Ectodermal cell (in vitro differentiated cells): ENCODE data around the gene RPL5.

Source experiments
- H3K27ac ChIP-seq: 2 replicates; pipeline ENCODE4 v1.7.0; 2013; ENCODE audit warnings: mild to moderate bottlenecking, low read depth, low read length; ENCODE audit not compliant: insufficient read depth, poor library complexity, severe bottlenecking
- H3K27me3 ChIP-seq: 2 replicates; pipeline ENCODE4 v1.7.0; 2013; ENCODE audit warnings: mild to moderate bottlenecking, low read length; ENCODE audit not compliant: insufficient read depth, control insufficient read depth, poor library complexity, severe bottlenecking
- H3K36me3 ChIP-seq: one replicate; pipeline ENCODE4 v1.7.0; 2013; ENCODE audit warnings: low read length; ENCODE audit not compliant: control insufficient read depth, insufficient read depth
- H3K4me1 ChIP-seq: one replicate; pipeline ENCODE4 v1.7.0; 2013; ENCODE audit warnings: low read length; ENCODE audit not compliant: control insufficient read depth, insufficient read depth
- H3K4me3 ChIP-seq: 2 replicates; pipeline ENCODE4 v1.7.0; 2013; ENCODE audit warnings: low read depth, low read length, control low read depth; ENCODE audit not compliant: insufficient read depth
- H3K9me3 ChIP-seq: 2 replicates; pipeline ENCODE4 v1.7.0; 2013; ENCODE audit warnings: mild to moderate bottlenecking, low read length, moderate library complexity; ENCODE audit not compliant: control insufficient read depth
- WGBS, 2 experiments: methylation state at CpG; one replicate each; pipeline ENCODE4 v1.1.7; 2013; ENCODE audit warnings: missing lambda C conversion rate in 2 of 2; 5-methylcytosine and 5-hydroxymethylcytosine counted together

Gene RPL5

GRCh38 chr1:92876351-92876750 lies 44.5 kb downstream of the RPL5 start:
- H3K9me3 ChIP-seq, result no peaks in the 10 kb centered on the region
- H3K36me3 ChIP-seq, result no peaks in the 10 kb centered on the region
- H3K4me3 ChIP-seq, result no peak overlapping the region
- no peak overlapping the region for H3K27ac ChIP-seq
- H3K27me3 ChIP-seq, result no peaks in the 10 kb centered on the region
- peaks cover 3% of the 10 kb centered on the region for H3K4me1 ChIP-seq
- WGBS, 2 experiments, result 91 to 93% methylated on average over 4 of the region's 4 CpGs

GRCh38 chr1:92877081-92877711 lies 45.4 kb downstream of the RPL5 start:
- H3K27me3 ChIP-seq, result no peaks in the 10 kb centered on the region
- WGBS, 2 experiments, result 78% methylated on average over 4 of the region's 4 CpGs

GRCh38 chr1:92877792-92878191 lies 46.0 kb downstream of the RPL5 start:
- Histone ChIP-seq H3K27ac (no peak overlapping the region), H3K27me3 (no peaks in the 10 kb centered on the region), H3K36me3 (no peaks in the 10 kb centered on the region), H3K9me3 (no peaks in the 10 kb centered on the region), H3K4me3 (no peak overlapping the region), H3K4me1 (peaks cover 3% of the 10 kb centered on the region)
- WGBS, 2 experiments, result 95 to 98% methylated on average over 2 to 4 of the region's 4 CpGs

More at GRCh38 chr1:92877081-92877711, 45.4 kb downstream of the RPL5 start:
- Histone ChIP-seq H3K4me1 (peaks cover 3% of the 10 kb centered on the region), H3K9me3 (no peaks in the 10 kb centered on the region), H3K36me3 (no peaks in the 10 kb centered on the region), H3K4me3 (no peak overlapping the region), H3K27ac (no peak overlapping the region)

- WGBS, 2 experiments, result 86 to 89% methylated on average over 2 to 4 of the region's 4 CpGs
- H3K27ac ChIP-seq, result no peak overlapping the region
- no peaks in the 10 kb centered on the region for H3K27me3 ChIP-seq
- peaks cover 3% of the 10 kb centered on the region for H3K4me1 ChIP-seq
- no peaks in the 10 kb centered on the region for H3K9me3 ChIP-seq
- no peak overlapping the region for H3K4me3 ChIP-seq
- no peaks in the 10 kb centered on the region for H3K36me3 ChIP-seq
These were observed 47.6 kb downstream of the RPL5 start for GRCh38 chr1:92879316-92879968.

GRCh38 chr1:92881391-92881790 lies 49.6 kb downstream of the RPL5 start:
- no peaks in the 10 kb centered on the region for H3K27me3 ChIP-seq
- H3K4me3 ChIP-seq, result no peak overlapping the region
- no peaks in the 10 kb centered on the region for H3K36me3 ChIP-seq
- peaks cover 3% of the 10 kb centered on the region for H3K4me1 ChIP-seq
- no peak overlapping the region for H3K27ac ChIP-seq
- WGBS, 2 experiments, result 96 to 99% methylated on average over 3 of the region's 3 CpGs
- no peaks in the 10 kb centered on the region for H3K9me3 ChIP-seq

GRCh38 chr1:92882819-92883218 lies 51.0 kb downstream of the RPL5 start:
- Histone ChIP-seq H3K4me1 (no peaks in the 10 kb centered on the region), H3K4me3 (no peak overlapping the region), H3K36me3 (no peaks in the 10 kb centered on the region), H3K9me3 (no peaks in the 10 kb centered on the region), H3K27me3 (no peaks in the 10 kb centered on the region), H3K27ac (no peak overlapping the region)
- 79 to 88% methylated on average over 1 of the region's 1 CpG for WGBS, 2 experiments

- no peaks in the 10 kb centered on the region for H3K36me3 ChIP-seq
- H3K27ac ChIP-seq, result no peak overlapping the region
- no peaks in the 10 kb centered on the region for H3K9me3 ChIP-seq
- no peak overlapping the region for H3K4me3 ChIP-seq
- no peaks in the 10 kb centered on the region for H3K27me3 ChIP-seq
- H3K4me1 ChIP-seq, result no peaks in the 10 kb centered on the region
These were observed 51.5 kb downstream of the RPL5 start for GRCh38 chr1:92883297-92883696.

- WGBS, 2 experiments, result 90 to 100% methylated on average over 1 of the region's 1 CpG
- no peaks in the 10 kb centered on the region for H3K4me1 ChIP-seq
These were observed 52.4 kb downstream of the RPL5 start for GRCh38 chr1:92884195-92884594.

GRCh38 chr1:92886886-92887419 lies 55.1 kb downstream of the RPL5 start:
- no peak overlapping the region for H3K4me3 ChIP-seq
- no peaks in the 10 kb centered on the region for H3K27me3 ChIP-seq
- no peaks in the 10 kb centered on the region for H3K36me3 ChIP-seq
- H3K9me3 ChIP-seq, result no peaks in the 10 kb centered on the region
- H3K4me1 ChIP-seq, result no peaks in the 10 kb centered on the region
- 94 to 96% methylated on average over 2 of the region's 2 CpGs for WGBS, 2 experiments
- H3K27ac ChIP-seq, result no peak overlapping the region

More at GRCh38 chr1:92884195-92884594, 52.4 kb downstream of the RPL5 start:
- H3K27ac ChIP-seq, result no peak overlapping the region
- no peaks in the 10 kb centered on the region for H3K36me3 ChIP-seq
- no peak overlapping the region for H3K4me3 ChIP-seq
- H3K27me3 ChIP-seq, result no peaks in the 10 kb centered on the region
- H3K9me3 ChIP-seq, result no peaks in the 10 kb centered on the region

- no peak overlapping the region for H3K4me3 ChIP-seq
- no peak overlapping the region for H3K27ac ChIP-seq
- H3K27me3 ChIP-seq, result no peaks in the 10 kb centered on the region
- no peaks in the 10 kb centered on the region for H3K4me1 ChIP-seq
- WGBS, 2 experiments, result 82 to 86% methylated on average over 2 of the region's 2 CpGs
- H3K36me3 ChIP-seq, result no peaks in the 10 kb centered on the region
- H3K9me3 ChIP-seq, result no peaks in the 10 kb centered on the region
These were observed 55.6 kb downstream of the RPL5 start for GRCh38 chr1:92887465-92887864.
